HG03439 (cell line): ENCODE results near the gene LSP1.
"Not testable (repeated sequence)": the region's sequence is repeated elsewhere in the genome, so short reads cannot be mapped to it uniquely, and the experiment has no call there.

Source experiments
- ATAC-seq: cut with Tn5 transposase; IDR thresholded peaks from one replicate; pipeline ENCODE4 v1.9.1; 2021; ENCODE audit warnings: mild to moderate bottlenecking, moderate library complexity; ENCODE audit not compliant: unreplicated experiment

Gene LSP1

DNA sequence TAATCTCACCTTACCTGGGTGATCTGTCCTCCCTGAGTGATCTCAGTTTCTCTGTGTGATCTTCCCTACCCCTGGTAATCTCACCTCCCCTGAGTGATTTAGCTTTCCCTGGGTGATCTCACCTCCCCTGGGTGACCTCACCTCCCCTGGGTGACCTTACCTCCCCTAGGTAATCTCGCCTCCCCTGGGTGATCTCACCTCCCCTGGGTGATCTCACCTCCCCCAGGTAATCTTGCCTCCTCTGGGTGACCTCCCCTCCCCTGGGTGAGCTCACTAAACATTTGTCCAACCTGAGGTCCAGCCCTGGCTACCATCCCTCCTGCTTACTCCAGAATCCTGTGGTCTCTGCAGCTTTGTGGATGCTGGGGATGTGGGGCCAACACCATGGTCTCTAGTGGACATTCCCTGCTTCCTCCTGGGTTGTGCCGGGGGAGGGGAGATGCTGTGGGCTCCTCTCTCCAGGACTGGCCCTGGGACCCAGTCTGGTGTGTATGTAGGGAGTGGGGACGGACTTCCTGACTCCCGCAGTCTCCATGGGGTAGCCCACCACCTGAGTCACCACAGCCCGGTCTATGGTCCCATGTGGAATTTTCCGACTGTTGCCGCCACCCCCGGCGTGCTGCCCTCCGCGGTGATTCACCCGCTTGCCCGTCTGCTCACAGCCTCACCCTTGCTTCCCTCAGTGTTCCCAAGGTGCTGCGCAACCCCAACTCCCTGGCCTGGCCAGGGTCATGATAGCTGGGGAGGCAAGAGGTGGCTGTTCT lies 9.9 kb downstream of the LSP1 start:
- ATAC-seq, result no peak

DNA sequence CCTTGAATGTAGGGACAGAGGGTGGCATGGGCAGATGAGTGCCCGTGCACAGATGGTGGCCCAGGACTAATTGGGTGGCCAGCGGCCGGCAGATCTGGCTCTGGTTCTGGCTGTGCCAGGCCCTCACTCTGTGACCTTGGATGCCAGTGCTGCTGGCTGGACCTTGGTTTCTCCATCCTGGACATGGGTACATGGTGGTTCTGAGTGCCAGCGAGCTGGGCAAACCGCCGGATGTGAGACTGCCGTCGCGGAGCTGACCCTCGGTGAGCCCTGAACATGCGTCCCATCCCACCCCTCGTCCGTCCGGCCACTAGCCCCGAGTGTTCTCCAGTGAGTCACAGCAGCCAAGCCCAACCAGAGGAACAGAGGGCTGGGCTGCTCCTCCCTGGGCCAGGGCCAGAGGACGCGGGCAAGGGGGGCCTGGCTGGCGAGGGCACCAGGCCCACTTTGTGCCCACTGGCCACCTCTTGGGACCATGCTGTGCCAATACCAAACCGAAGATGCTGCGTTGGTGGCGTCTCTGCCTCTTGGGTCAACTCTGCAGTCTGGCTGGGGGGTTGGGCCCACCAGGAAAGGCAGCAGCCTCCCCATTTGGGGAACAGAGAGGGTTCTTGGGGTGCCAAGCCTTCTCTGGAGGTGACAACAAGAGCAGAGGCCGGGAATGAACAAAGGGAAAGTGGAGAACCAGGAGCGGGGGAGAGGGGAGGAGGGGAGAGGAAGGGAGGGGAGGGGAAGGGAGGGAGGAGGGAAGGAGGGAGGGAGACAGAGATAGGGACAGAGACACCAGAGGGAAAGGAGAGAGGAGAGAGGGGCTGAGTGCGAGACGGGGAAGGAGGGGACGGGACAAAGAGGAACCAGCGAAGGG lies 10.7 kb downstream of the LSP1 start:
- ATAC-seq, result no peak

DNA sequence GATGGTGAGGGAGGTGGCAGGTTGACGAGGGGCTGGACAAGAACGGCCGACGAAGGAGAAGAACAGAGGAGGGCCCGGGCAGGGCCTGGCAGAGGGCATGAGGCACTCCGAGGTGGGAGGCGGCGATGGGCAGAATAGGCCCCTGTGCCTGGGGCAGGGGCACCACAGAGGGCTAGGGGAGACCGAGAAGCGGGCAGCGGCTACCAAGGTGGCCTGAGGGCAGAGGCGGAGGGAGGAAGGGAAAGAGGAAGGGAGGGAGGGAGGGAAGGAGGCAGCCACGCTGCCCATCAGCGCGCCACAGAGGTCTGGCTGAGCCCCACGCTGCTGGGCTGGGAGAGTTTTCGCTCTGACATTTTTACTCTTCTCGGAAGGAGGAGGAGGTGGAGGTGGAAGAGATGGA lies 11.3 kb downstream of the LSP1 start:
- ATAC-seq, result no peak

DNA sequence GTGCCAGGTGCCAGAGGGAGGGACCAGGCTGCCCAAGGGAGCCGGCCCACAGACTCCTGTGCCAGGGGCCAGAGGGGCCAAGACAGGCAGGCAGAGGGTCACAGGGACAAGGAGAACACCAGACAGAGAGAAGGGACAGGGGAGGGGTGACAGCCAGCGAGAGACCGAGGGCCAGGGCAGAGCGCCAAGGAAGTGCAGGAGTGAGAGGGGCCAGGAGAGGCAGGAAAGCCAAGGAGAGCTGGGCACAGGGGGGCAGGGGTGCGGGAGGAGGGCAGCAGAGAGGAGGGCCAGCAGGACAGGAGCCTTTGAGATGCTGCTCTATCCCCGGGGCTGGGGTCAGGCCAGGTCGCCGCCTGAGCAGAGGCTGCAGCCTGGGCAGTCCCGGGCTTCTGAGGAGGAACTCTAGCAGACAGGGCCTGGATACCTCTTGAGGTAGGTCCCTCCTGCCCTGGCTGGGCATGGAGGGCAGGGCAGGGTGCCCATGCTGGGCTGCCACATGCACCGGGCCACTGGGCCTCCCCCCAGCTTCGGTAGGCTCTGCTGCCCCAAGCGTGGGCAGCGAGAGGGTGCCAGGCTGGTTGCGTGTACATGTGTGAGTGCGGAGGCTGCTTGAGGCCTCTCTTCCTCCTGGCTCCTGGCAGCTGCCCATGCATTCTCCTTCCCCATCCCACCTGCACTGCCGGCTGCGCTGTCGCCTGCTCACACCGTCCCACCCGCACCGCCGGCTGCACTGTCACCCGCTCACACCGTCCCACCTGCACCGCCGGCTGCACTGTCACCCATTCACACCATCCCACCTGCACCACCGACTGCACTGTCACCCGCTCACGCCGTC lies 12.2 kb downstream of the LSP1 start:
- ATAC-seq, result no peak

DNA sequence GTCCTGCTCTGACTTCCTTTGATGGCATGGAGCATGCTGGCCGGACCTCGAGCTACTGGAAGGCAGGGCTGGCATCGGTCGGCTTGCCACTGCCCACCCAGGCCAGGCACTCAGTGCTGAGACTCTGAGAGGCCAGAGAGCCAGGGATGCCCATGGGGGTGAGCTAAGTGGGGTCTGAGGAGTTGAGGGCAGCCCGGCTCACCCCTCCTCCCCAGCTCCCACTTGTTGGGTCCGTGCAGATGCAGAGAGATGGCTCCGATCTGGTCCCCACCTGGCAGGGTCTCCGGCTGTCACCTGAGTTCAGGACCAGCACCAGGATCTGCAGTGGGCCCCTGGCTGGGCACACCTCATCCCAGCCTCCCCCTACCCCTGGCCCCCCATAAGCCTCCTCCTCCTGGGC lies 13.3 kb downstream of the LSP1 start:
- ATAC-seq, result no peak

DNA sequence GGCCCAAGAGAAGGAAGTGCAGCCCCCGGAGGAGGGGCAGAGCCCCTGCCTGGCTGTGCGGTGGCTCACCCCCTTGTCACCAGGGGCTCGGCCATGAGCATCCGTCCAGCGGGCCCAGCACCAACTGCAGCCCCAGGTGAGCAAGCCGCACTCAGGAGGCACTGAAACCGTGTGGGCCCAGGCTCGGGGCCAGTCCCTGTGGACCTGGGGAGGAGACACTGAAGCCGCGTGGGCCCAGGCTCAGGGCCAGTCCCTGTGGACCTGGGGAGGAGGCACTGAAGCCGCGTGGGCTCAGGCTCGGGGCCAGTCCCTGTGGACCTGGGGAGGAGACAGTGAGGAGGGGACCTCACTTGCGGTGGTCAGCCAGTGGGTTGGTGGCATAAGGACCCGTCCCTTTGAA lies 13.9 kb downstream of the LSP1 start:
- no peak for ATAC-seq

DNA sequence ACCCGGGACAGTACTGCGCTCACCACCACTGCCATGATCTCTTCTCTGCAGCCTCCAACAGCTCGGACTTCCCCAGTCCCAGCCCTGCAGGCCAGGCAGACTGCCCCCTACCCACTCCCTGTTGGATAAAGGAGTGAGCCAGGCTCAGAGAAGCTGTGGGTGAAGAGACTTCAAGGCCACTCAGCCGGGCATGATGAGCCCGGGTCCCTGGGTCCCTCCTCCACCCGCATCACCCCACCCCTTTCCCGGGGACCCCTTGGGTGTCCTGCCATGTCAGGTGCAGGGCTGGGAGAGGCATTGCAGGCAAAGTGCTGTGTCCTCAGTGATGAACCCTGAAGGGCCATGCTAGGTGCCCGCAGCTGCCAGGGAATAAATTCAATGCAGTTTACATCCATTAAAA lies 14.5 kb downstream of the LSP1 start:
- no peak for ATAC-seq

DNA sequence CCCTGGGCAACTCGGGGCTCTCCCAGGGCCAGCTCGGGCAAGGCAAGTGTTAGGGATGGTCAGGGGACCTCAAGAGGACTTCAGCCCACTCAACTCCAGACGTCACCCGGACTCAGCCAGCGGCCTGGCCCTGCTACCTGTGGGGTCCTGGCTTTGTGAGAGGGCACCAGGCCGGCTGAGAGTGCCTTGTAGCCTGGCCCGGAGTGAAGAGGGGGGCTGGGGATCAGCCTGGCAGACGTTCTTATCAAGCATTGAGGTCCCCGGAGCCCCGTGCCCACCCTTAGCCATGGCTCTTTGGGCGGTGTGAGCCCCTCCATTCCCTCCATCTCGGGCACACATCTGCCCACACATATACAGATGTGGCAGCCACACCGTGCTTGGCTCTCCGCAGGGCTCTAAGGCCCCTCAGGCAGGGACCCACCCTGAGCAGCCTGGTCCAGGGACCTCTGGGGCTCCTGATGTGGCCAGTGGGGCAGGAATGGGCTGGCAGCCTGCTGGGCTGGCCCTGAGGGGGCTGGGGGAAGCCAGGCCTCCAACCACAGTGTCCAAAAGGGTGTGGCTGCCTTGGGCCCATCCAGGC lies 15.3 kb downstream of the LSP1 start:
- ATAC-seq, result no peak

DNA sequence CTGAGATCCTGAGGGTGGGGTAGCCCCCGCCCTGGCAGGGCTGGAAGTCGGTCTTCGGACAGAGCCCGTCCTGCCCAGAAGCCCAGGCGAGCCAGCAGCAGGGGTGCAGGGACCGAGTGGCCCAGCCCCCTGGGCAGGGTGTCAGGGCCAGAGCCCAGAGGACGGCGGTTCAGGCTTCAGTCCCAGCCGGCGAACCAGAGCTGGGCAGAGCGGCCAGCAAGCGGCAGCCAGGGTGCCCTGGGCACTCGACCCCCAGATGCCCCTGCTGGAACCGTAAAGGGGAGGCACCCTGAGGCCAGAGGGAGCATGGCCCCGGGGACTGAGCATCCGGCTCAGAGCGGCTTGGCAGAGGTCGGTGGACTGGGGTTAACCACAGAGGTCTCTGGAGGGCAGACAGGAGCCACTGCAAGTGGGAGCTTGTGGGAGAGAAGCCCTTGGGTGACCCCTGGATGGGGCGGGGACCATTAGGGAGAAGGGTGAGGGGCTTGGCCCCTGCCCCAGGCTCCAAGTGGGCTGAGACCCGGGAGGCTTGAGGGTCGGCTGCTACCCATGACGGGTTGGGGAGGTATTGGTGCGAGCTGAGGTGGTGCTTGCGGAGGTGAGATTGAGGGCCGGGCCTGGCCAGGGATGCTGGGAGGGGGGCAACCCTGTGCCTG lies 15.9 kb downstream of the LSP1 start:
- no peak for ATAC-seq

DNA sequence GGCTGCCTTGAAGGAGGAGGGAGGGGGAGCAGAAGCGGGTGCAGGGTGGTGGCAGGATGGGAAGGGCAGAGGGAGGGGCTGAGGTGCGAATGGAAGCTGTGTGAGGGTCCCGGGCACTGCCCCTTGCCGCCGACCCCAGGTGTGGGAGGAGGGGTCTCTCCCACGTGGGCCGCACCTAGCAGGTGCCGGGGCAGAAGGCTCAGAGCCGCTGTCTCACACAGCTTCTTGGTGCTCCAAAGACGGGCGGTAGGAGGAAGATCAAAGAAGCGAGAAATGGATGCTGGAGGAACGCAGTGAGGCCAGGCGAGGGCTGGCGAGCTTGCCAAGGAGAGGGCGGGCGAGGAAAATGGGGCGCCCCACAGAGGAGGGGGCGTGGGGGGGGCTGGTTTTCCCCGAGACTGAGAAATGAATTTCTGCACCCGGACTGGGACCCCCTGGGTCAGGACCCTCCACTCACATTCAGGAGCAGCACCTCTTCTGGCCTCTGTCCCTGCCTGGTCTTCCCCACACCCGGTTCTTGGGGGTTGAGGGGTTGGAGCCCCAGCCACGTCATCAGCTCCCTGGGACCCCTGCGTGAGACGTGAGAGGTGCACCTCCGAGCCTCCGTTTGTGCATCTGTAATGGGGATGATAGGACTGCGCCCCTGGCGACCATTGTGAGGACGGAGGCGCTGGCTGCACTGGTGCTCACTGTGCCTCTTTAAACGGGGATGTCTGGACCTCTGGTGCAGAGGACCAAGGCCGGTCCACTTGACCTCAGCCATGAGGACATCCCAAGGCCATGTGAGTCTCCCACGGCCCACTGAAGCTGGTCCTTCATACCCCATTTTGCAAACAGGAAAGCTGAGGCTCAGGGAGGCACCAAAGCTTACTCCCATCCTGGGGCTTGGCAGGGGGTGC lies 16.8 kb downstream of the LSP1 start:
- ATAC-seq, result no peak

DNA sequence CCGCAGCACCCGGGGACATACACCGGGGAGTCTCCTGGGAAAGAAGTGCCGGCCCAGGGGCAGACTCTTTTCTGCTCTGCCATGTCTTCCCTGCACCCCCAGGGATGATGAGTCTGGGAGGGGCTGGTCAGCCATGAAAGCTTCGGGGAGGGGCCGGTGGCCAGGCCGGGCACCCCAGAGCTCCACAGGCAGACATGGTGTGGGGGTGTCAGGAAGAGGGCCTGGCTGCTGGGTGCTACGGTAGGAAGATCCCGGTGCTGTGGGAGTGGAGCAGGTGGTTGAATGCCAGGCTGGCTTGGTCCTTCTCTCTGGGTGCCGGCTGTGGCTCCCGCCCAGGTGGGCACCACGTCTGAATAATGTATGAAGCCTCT lies 17.4 kb downstream of the LSP1 start:
- ATAC-seq, result no peak

DNA sequence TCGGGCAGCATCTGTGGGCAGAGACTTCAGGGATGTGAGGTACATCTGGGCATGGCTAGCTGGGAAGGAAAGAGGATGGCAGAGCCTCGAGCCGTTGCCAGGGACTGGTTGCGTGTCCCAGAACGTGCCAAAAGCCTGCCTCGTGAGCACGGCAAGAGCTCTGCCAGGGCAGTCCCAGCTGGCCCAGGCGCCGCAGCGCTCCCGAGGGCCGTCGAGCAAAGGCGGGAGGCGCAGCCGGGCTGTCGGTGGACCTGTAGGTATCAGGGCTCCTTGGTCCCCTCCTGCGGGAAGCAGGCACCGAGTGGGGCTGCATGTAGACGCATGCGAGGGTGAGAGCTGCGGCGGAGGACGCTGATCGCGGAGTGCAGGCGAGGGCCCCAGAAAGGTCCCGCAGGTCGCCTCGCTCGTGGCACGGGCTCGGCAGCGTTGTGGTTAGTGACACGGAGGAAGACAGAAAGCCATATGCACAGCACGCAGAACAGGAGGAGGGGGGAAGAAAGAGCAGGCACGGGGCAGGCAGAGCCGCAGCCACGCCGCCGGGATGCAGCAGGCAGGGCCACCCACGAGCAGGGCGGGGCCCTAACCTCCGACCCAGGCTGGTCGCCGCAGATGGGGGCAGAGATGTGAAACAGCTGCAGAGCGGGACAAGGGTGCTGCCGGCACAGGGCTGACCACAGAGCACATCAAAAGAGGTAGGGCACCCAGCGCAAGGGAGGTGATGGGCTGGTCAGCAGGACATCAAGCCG lies 18.0 kb downstream of the LSP1 start:
- no peak for ATAC-seq

DNA sequence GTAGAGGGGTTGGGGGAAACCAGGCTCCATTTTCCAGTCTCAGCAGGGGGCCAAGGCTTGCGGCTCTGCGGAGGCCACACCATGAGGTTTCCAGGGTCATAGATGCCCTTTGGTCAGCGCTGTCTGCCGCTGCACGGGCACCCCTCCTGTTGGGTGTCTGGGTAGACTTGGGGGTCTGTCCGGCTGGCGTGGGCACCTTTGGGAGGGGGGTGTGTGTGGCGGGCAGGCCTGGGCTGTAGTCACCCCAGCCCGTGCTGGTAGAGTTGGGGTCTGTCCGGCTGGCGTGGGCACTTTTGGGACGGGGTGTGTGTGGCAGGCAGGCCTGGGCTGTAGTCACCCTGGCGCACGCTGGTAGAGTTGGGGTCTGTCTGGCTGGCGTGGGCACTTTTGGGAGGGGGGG lies 18.6 kb downstream of the LSP1 start:
- no peak for ATAC-seq

DNA sequence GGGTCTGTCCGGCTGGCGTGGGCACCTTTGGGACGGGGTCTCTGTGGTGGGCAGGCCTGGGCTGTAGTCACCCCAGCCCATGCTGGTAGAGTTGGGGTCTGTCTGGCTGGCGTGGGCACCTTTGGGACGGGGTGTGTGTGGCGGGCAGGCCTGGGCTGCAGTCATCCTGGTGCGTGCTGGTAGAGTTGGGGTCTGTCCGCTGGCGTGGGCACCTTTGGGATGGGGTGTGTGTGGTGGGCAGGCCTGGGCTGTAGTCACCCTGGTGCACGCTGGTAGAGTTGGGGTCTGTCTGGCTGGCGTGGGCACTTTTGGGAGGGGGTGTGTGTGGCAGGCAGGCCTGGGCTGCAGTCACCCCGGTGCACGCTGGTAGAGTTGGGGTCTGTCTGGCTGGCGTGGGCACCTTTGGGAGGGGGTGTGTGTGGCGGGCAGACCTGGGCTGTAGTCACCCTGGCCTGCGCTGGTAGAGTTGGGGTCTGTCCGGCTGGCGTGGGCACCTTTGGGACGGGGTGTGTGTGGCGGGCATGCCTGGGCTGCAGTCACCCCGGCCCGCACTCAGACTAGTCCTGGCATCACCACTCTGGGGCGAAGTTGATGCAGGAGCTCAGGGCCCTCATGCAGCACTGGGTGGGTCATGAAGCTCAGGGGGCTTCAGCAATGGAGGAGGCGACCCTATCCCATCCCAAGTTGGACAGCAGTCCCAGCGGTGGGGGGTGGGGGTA lies 19.5 kb downstream of the LSP1 start:
- ATAC-seq, result no peak

DNA sequence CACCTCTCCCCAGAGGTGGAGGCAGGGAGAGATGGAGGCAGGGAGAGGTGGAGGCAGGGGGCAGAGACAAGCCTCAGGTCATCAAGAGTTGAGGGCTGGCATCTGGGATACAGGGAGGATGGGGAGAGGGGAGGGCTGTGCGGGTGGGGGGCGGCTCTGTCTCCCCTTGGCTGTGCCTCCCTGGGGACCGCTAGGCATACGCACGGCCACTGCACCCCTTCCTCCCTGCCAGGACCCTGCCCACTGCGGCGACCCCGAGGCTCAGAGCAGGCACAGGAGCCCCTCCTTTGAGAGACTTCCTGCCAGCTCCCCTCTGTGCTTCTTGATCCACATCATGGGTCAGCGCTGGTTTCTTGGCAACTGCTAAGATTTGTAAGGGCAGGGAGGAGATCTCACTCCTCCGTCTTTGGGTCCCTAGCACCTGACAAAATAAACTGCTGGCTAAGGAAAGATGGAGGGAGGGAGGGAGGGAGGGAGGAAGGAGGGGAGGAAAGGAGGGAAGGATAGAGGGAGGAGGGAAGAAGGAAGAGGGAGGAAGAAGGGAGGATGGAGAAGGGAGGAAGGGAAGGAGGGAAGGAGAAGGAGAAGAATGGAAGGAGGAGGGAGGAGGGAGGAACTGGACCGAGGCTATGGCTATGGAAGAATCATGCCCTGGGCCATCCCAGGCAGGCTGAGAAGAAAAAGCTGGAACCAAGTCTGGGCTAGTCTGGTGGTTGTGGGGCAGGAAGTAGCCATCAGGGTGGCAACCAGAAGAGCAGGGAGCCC lies 20.3 kb downstream of the LSP1 start:
- no peak for ATAC-seq

DNA sequence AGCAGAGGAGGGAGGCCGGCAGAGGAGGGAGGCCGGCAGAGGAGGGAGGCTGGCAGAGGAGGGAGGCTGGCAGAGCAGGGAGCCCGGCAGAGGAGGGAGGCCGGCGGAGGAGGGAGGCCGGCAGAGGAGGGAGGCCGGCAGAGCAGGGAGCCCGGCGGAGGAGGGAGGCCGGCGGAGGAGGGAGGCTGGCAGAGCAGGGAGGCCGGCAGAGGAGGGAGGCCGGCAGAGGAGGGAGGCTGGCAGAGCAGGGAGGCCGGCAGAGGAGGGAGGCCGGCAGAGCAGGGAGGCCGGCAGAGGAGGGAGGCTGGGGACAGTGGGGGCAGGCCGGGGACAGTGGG lies 20.9 kb downstream of the LSP1 start:
- not testable (repeated sequence) for ATAC-seq

DNA sequence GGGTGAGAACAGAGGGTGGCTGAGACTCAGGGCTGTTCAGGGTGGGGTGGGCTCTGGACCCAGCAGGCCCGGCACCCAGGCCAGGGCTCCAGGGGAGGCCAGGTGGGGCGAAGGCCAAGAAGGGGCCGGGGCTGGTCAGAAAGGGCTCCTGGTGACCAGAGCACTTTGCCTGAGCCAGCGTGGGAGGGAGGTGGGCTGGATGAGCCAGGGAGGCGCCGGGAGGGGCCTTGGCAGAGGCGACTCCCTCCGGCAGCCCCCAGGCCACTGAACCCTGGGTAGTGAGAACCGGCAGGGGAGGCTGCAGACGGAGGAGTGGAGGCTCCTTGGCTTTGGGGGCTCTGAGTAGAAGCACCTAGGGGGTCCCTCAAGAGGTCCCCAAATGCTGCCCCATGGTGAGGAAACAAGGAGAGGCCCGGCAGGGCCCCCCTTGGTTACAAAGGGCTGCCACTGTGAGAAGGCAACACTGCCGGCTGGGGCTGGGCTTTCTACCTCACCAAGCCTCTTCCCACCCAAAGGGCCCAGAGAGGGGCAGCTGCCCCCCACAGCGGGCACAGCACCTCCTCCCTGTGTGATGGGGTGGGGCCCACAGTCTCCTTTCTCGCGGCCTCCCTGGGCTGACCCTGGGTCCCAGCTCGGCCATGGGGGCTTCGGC lies 21.7 kb downstream of the LSP1 start:
- ATAC-seq, result not testable (repeated sequence)
